GM23248 (cell line): ENCODE data around the gene CFAP47. TPM values are rescaled to one million over a fixed set of nuclear protein-coding genes. Genes with fewer than 3 reads are reported as not detected.

Source experiments
- DNase-seq: peaks from one replicate; pipeline ENCODE4 v3.0.0-alpha.2; 2015
- H2AFZ ChIP-seq: fragments of 200-600 bp; sonication (generic); 2 replicates; pipeline ENCODE4 v1.6.1; 2016; ENCODE audit warnings: antibody characterized with exemption
- H3F3A ChIP-seq: fragments of 200-600 bp; sonication (generic); 2 replicates; pipeline ENCODE4 v1.6.1; 2016; ENCODE audit warnings: mild to moderate bottlenecking, antibody characterized with exemption, mixed run types; ENCODE audit not compliant: insufficient read depth
- H3K27ac ChIP-seq: fragments of 200-600 bp; sonication (generic); 2 replicates; pipeline ENCODE4 v1.5.1; 2016; ENCODE audit warnings: mild to moderate bottlenecking
- H3K27me3 ChIP-seq: fragments of 200-600 bp; sonication (generic); replicated peaks from 2 replicates; pipeline ENCODE4 v1.6.1; 2016; ENCODE audit warnings: mild to moderate bottlenecking; ENCODE audit not compliant: insufficient read depth
- H3K36me3 ChIP-seq: fragments of 200-600 bp; sonication (generic); 2 replicates; pipeline ENCODE4 v1.6.1; 2016; ENCODE audit warnings: low read depth, mild to moderate bottlenecking
- H3K4me1 ChIP-seq: fragments of 200-600 bp; sonication (generic); 2 replicates; pipeline ENCODE4 v1.6.1; 2016; ENCODE audit warnings: mild to moderate bottlenecking; ENCODE audit not compliant: insufficient read depth
- H3K4me2 ChIP-seq: fragments of 200-600 bp; sonication (generic); one replicate; pipeline ENCODE4 v1.6.1; 2016; ENCODE audit warnings: mild to moderate bottlenecking; ENCODE audit not compliant: unreplicated experiment
- H3K4me3 ChIP-seq: fragments of 200-600 bp; sonication (generic); 2 replicates; pipeline ENCODE4 v1.5.1; 2016; ENCODE audit warnings: mild to moderate bottlenecking
- H3K79me2 ChIP-seq: fragments of 200-600 bp; sonication (generic); 2 replicates; pipeline ENCODE4 v1.6.1; 2016; ENCODE audit warnings: mild to moderate bottlenecking; ENCODE audit not compliant: insufficient read depth
- H3K9ac ChIP-seq: fragments of 200-600 bp; sonication (generic); 2 replicates; pipeline ENCODE4 v1.6.1; 2016; ENCODE audit warnings: mild to moderate bottlenecking
- H3K9me2 ChIP-seq: fragments of 200-600 bp; sonication (generic); 2 replicates; pipeline ENCODE4 v1.6.1; 2016; ENCODE audit warnings: mixed run types, mild to moderate bottlenecking, moderate library complexity; ENCODE audit not compliant: insufficient read depth
- H3K9me3 ChIP-seq: fragments of 200-600 bp; sonication (generic); one replicate; pipeline ENCODE4 v1.6.1; 2017; ENCODE audit warnings: low read depth
- H4K20me1 ChIP-seq: fragments of 200-600 bp; sonication (generic); 2 replicates; pipeline ENCODE4 v1.6.0; 2016; ENCODE audit not compliant: insufficient read depth
- EZH2 ChIP-seq: fragments of 200-600 bp; sonication (generic); IDR thresholded peaks from 2 replicates; pipeline ENCODE4 v1.6.1; 2018; ENCODE audit warnings: antibody characterized with exemption, mild to moderate bottlenecking; ENCODE audit not compliant: insufficient read depth, poor library complexity, severe bottlenecking
- EZH2phosphoT487 ChIP-seq: fragments of 200-600 bp; sonication (generic); IDR thresholded peaks from 2 replicates; pipeline ENCODE4 v1.6.1; 2018; ENCODE audit warnings: antibody characterized with exemption, moderate library complexity, mild to moderate bottlenecking, low read depth; ENCODE audit not compliant: insufficient read depth
- WGBS, 2 experiments: methylation state at CpG; one replicate each; pipeline ENCODE4 v1.1.6; 2015 to 2017; ENCODE audit warnings: low lambda C conversion rate in 2 of 2, low coverage in 1 of 2; ENCODE audit errors: missing lambda C conversion rate in 2 of 2; 5-methylcytosine and 5-hydroxymethylcytosine counted together
- in situ Hi-C: fragments of 300-500 bp; cut with MboI; formaldehyde crosslinking; loops from 2 replicates; pipeline ENCODE4 v1.15.0; 2020
- polyA plus RNA-seq: library from polyadenylated mRNA; unstranded; fragments of >200 nt; fragmentation: Nextera tagmentation; extraction: Ambion mirVana; gene quantifications from 2 replicates; pipeline ENCODE4 v1.2.1, GENCODE V29; 2016
- total RNA-seq: library from RNA; depleted of rRNA; stranded (reverse); fragments of >200 nt; shearing (Covaris generic); gene quantifications from 2 replicates; pipeline ENCODE4 v1.2.3, GENCODE V29; 2014

CFAP47 gene
- total and polyA plus RNA-seq, 2 experiments from 2014 or later: not detected

- H4K20me1 ChIP-seq: no peaks in the 10 kb centered on the region
- no peaks in the 10 kb centered on the region for H3K27me3 ChIP-seq
- no peak for TF ChIP-seq EZH2phosphoT487
- no peak for TF ChIP-seq EZH2
- DNase-seq: no peak
- no peaks in the 10 kb centered on the region for H3K36me3 ChIP-seq
- no peaks in the 10 kb centered on the region for H3K4me1 ChIP-seq
- H3K79me2 ChIP-seq: no peaks in the 10 kb centered on the region
- H3F3A ChIP-seq: no peaks in the 10 kb centered on the region
- no peaks in the 10 kb centered on the region for H3K9me2 ChIP-seq
- in situ Hi-C loops: no loop called here
- WGBS, 2 experiments: 9 to 12% methylated on average over 7 of the region's 7 CpGs
- H3K9ac ChIP-seq: no peak overlapping the region
- no peak overlapping the region for H3K4me2 ChIP-seq
- H3K9me3 ChIP-seq: no peaks in the 10 kb centered on the region
- no peak overlapping the region for H2AFZ ChIP-seq
- H3K4me3 ChIP-seq: no peak overlapping the region
- no peak overlapping the region for H3K27ac ChIP-seq
Observed at GRCh38 chrX:36159254-36159653, 239.7 kb downstream of the CFAP47 start.

- no peak overlapping the region for H3K4me2 ChIP-seq
- H3K27ac ChIP-seq: no peak overlapping the region
- no peaks in the 10 kb centered on the region for H3K9me2 ChIP-seq
- no peak overlapping the region for H3K4me3 ChIP-seq
- no peaks in the 10 kb centered on the region for H3K79me2 ChIP-seq
- H3K27me3 ChIP-seq: no peaks in the 10 kb centered on the region
- H4K20me1 ChIP-seq: no peaks in the 10 kb centered on the region
- no peaks in the 10 kb centered on the region for H3K4me1 ChIP-seq
- H3F3A ChIP-seq: no peaks in the 10 kb centered on the region
- in situ Hi-C loops: no loop called here
- no peak for DNase-seq
- H3K9ac ChIP-seq: no peak overlapping the region
- no peak overlapping the region for H2AFZ ChIP-seq
- H3K9me3 ChIP-seq: no peaks in the 10 kb centered on the region
- no peaks in the 10 kb centered on the region for H3K36me3 ChIP-seq
- no peak for TF ChIP-seq EZH2
- no peak for TF ChIP-seq EZH2phosphoT487
Observed at GRCh38 chrX:36160081-36160480, 240.5 kb downstream of the CFAP47 start.

DNA sequence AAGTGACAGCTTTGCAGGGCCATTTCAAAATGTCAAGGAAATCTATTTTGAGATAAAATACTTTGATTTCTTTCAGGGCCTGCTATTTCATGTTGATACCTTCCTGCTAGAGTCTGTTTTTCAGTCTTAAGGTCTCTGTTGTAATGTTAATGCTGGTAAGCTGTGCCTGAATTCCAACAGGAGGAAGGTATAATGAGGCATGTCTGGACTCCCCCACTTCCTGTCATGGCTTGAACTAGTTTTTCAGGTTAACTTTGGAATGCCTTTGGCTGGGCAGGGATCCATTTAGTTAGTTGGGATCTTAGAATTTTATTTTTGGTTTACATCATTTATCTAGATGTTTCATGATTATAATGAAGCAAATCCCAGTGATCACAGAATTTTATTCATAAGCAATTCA is 279.0 kb downstream of the CFAP47 start:
- no peak for DNase-seq
- no peaks in the 10 kb centered on the region for H3F3A ChIP-seq

DNA sequence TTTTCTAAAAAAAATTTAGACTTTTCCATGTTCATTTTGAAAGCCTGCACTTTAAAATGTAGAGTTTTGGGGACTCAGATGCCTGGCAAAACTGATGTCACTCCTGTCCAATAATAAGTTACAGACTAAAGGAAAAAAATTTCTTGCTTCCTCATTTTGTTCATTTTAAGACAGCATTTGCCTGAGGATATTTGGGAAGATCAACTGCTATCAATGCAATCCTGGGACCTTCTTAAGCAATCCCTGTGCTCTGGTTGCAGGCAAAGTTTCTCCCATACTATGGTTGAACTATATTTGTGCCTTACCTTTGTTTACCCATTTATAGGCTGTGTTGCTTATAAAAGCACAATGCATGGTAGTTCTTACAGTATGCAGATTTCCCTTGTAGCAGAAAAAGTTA is 280.4 kb downstream of the CFAP47 start:
- no peak overlapping the region for H3K4me3 ChIP-seq
- H3K9me3 ChIP-seq: no peaks in the 10 kb centered on the region
- no peaks in the 10 kb centered on the region for H3K9me2 ChIP-seq
- no peaks in the 10 kb centered on the region for H3F3A ChIP-seq
- H3K79me2 ChIP-seq: no peaks in the 10 kb centered on the region
- TF ChIP-seq EZH2phosphoT487 (no peak), EZH2 (no peak)
- no peak for DNase-seq
- in situ Hi-C loops: no loop called here
- H4K20me1 ChIP-seq: no peaks in the 10 kb centered on the region
- H2AFZ ChIP-seq: no peak overlapping the region
- no peak overlapping the region for H3K27ac ChIP-seq
- H3K4me1 ChIP-seq: no peaks in the 10 kb centered on the region
- H3K4me2 ChIP-seq: no peak overlapping the region
- H3K36me3 ChIP-seq: no peaks in the 10 kb centered on the region
- no peak overlapping the region for H3K9ac ChIP-seq
- no peaks in the 10 kb centered on the region for H3K27me3 ChIP-seq

More for the DNA sequence above, 279.0 kb downstream of the CFAP47 start:
- Histone ChIP-seq H3K27me3 (no peaks in the 10 kb centered on the region), H4K20me1 (no peaks in the 10 kb centered on the region), H3K27ac (no peak overlapping the region), H3K4me3 (no peak overlapping the region), H3K4me1 (no peaks in the 10 kb centered on the region), H3K4me2 (no peak overlapping the region), H3K79me2 (no peaks in the 10 kb centered on the region), H3K9ac (no peak overlapping the region), H3K9me3 (no peaks in the 10 kb centered on the region), H3K36me3 (no peaks in the 10 kb centered on the region), H2AFZ (no peak overlapping the region), H3K9me2 (no peaks in the 10 kb centered on the region)
- no peak for TF ChIP-seq EZH2
- no peak for TF ChIP-seq EZH2phosphoT487
- in situ Hi-C loops: no loop called here

- in situ Hi-C loops: no loop called here
- Histone ChIP-seq H3F3A (no peaks in the 10 kb centered on the region), H3K9me3 (no peaks in the 10 kb centered on the region), H3K9ac (no peak overlapping the region), H3K27me3 (no peaks in the 10 kb centered on the region), H3K4me1 (no peaks in the 10 kb centered on the region), H3K4me2 (no peak overlapping the region), H3K4me3 (no peak overlapping the region), H2AFZ (no peak overlapping the region), H3K9me2 (no peaks in the 10 kb centered on the region), H3K79me2 (no peaks in the 10 kb centered on the region), H3K27ac (no peak overlapping the region), H3K36me3 (no peaks in the 10 kb centered on the region), H4K20me1 (no peaks in the 10 kb centered on the region)
- TF ChIP-seq EZH2 (no peak), EZH2phosphoT487 (no peak)
- 0% methylated on average over 1 of the region's 1 CpG for WGBS, 2 experiments
- DNase-seq: no peak
Observed at GRCh38 chrX:36214924-36215323, 295.4 kb downstream of the CFAP47 start.
